ENCODE measurements around the gene ZNF668.

- no peak for TF ChIP-seq CTCF (IDR thresholded peaks at IDR 0.05; ENCODE audit: control extremely low read depth in 1 of 3, insufficient read depth in 1 of 3, low read depth in 1 of 3, low read length in 3 of 3)
- TF ChIP-seq, protein P1, sequence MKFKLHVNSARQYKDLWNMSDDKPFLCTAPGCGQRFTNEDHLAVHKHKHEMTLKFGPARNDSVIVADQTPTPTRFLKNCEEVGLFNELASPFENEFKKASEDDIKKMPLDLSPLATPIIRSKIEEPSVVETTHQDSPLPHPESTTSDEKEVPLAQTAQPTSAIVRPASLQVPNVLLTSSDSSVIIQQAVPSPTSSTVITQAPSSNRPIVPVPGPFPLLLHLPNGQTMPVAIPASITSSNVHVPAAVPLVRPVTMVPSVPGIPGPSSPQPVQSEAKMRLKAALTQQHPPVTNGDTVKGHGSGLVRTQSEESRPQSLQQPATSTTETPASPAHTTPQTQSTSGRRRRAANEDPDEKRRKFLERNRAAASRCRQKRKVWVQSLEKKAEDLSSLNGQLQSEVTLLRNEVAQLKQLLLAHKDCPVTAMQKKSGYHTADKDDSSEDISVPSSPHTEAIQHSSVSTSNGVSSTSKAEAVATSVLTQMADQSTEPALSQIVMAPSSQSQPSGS (IDR thresholded peaks at IDR 0.05; ENCODE audit: low read length), result no peak
- TF ChIP-seq BRCA1 (IDR thresholded peaks at IDR 0.05; ENCODE audit: low read depth, low read length), result no peak
- no peak for TF ChIP-seq RAD21 (IDR thresholded peaks at IDR 0.05 in 1 of 2, conservative IDR thresholded peaks at IDR 0.05 in 1 of 2; ENCODE audit: low read depth in 2 of 2, low read length in 2 of 2)
- TF ChIP-seq GTF2F1 (IDR thresholded peaks at IDR 0.05; ENCODE audit: borderline replicate concordance, low read depth, low read length), result no peak
- no peak for TF ChIP-seq CBX5 (IDR thresholded peaks at IDR 0.05; ENCODE audit: low read depth, low read length)
- TF ChIP-seq, protein P2, sequence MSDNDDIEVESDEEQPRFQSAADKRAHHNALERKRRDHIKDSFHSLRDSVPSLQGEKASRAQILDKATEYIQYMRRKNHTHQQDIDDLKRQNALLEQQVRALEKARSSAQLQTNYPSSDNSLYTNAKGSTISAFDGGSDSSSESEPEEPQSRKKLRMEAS (IDR thresholded peaks at IDR 0.05), result no peak
- TF ChIP-seq POLR2A (IDR thresholded peaks at IDR 0.05; ENCODE audit: control extremely low read depth in 1 of 2, low read depth in 2 of 2, low read length in 2 of 2), result no peak
- TF ChIP-seq EP300 (IDR thresholded peaks at IDR 0.05; ENCODE audit: borderline replicate concordance in 1 of 2, low read depth in 2 of 2, low read length in 2 of 2), result no peak
These were observed 15.2 kb upstream of the ZNF668 start for GRCh38 chr16:31089199-31089598.
